Measurements from ENCODE around the gene LKAAEAR1. TPM values are rescaled to one million over a fixed set of nuclear protein-coding genes. Genes with fewer than 3 reads are reported as not detected.
A peak's percentile ranks its signal among the peaks of the same experiment; 100 is the strongest.

LKAAEAR1 gene
- total and polyA plus RNA-seq, 2 of the 4 experiments (the other 2 are of a cell fraction): 0.21 TPM; not detected in 1

- Histone ChIP-seq H3K56ac (ENCODE audit: extremely low read depth, insufficient read depth, low read length) (no peak overlapping the region), H3K4ac (ENCODE audit: low read depth, low read length) (no peak overlapping the region), H3K18ac (ENCODE audit: low read depth, low read length) (no peak overlapping the region), H2BK5ac (ENCODE audit: low read depth, low read length, poor library complexity, severe bottlenecking) (no peak overlapping the region), H3K27me3 (ENCODE audit: control insufficient read depth, insufficient read depth, low read length) (peaks cover 66% of the 10 kb centered on the region), H3K27ac (ENCODE audit: insufficient read depth, low read length) (no peak overlapping the region), H4K20me1 (ENCODE audit: insufficient read depth, low read length) (no peaks in the 10 kb centered on the region; the same call in 1 of the 2 replicates), H3K4me3 (ENCODE audit: insufficient read depth, low read depth, low read length) (no peak overlapping the region), H3K4me1 (ENCODE audit: control insufficient read depth, insufficient read depth, low read length) (no peaks in the 10 kb centered on the region; the same call in 1 of the 2 replicates), H2BK20ac (ENCODE audit: low read depth, low read length) (no peak overlapping the region), H4K8ac (ENCODE audit: low read depth in 2 of 2, low read length in 2 of 2) (no peak overlapping the region), H2BK120ac (ENCODE audit: low read depth, low read length) (no peak overlapping the region), H2AK9ac (replicated peaks; ENCODE audit: low read depth, low read length, poor library complexity) (peak overlapping the region; percentile 55), H4K91ac (ENCODE audit: insufficient read depth, low read depth, low read length) (no peak overlapping the region), H3K9me1 (ENCODE audit: insufficient read depth, low read length) (no peaks in the 10 kb centered on the region), H2AK5ac (ENCODE audit: low read depth, low read length) (no peak overlapping the region), H4K5ac (ENCODE audit: low read depth, low read length) (no peak overlapping the region), H3K9me3 (ENCODE audit: control insufficient read depth, insufficient read depth, low read length) (no peaks in the 10 kb centered on the region), H2BK15ac (ENCODE audit: low read depth, low read length) (no peak overlapping the region), H3K23ac (ENCODE audit: low read depth, low read length) (no peak overlapping the region), H2AFZ (replicated peaks; ENCODE audit: low read length, poor library complexity) (peak overlapping the region; percentile 11), H3K4me2 (ENCODE audit: low read depth, low read length) (no peak overlapping the region), H3K79me1 (ENCODE audit: low read depth in 1 of 2, low read length in 2 of 2) (no peaks in the 10 kb centered on the region), H3K14ac (replicated peaks; ENCODE audit: low read depth, low read length) (no peak overlapping the region), H3K36me3 (ENCODE audit: control insufficient read depth, insufficient read depth, low read length) (no peaks in the 10 kb centered on the region), H3K9ac (ENCODE audit: low read depth, low read length) (no peak overlapping the region)
- DNase-seq (no peak), ATAC-seq (ENCODE audit: low read depth) (no peak)
- intact Hi-C loops (cut with micrococcal nuclease) (no loop called here), dilution Hi-C loops (cut with HindIII; ENCODE audit: low sequenced_read_pairs, unreplicated experiment) (no loop called here), in situ Hi-C loops (cut with MboI; ENCODE audit: low sequenced_read_pairs) (no loop called here)
- TF ChIP-seq POLR2A (IDR thresholded peaks at IDR 0.05; ENCODE audit: low read depth, low read length) (no peak), NFE2L2 (IDR thresholded peaks at IDR 0.05; ENCODE audit: low read depth, low read length) (no peak), RCOR1 (IDR thresholded peaks at IDR 0.05; ENCODE audit: insufficient replicate concordance, low read length) (no peak), ELK1 (IDR thresholded peaks at IDR 0.05; ENCODE audit: borderline replicate concordance, low read depth, low read length) (no peak), CEBPB (IDR thresholded peaks at IDR 0.05; ENCODE audit: low read depth, low read length) (no peak), RAD21 (IDR thresholded peaks at IDR 0.05; ENCODE audit: low read length) (no peak), FOS (IDR thresholded peaks at IDR 0.05; ENCODE audit: low read depth, low read length) (no peak), BHLHE40 (IDR thresholded peaks at IDR 0.05; ENCODE audit: low read depth, low read length) (no peak), SMC3 (IDR thresholded peaks at IDR 0.05; ENCODE audit: low read depth, low read length) (no peak), CTCF (conservative IDR thresholded peaks at IDR 0.05; ENCODE audit: low read depth, low read length) (no peak), RFX5 (IDR thresholded peaks at IDR 0.05; ENCODE audit: low read depth, low read length) (no peak)
- TF ChIP-seq, protein P1, sequence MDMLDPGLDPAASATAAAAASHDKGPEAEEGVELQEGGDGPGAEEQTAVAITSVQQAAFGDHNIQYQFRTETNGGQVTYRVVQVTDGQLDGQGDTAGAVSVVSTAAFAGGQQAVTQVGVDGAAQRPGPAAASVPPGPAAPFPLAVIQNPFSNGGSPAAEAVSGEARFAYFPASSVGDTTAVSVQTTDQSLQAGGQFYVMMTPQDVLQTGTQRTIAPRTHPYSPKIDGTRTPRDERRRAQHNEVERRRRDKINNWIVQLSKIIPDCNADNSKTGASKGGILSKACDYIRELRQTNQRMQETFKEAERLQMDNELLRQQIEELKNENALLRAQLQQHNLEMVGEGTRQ (IDR thresholded peaks at IDR 0.05; ENCODE audit: low read depth, low read length): no peak
- CTCF ChIA-PET: no interaction called here
- BruUV-seq (replicated peaks): no TSS peak
- POLR2A ChIA-PET (ENCODE audit: unreplicated experiment): no interaction called here
- 5% methylated on average over 36 of the region's 101 CpGs; no CpG with 5 or more reads in 1 of the 2 experiments for WGBS, 2 experiments (ENCODE audit: extremely low coverage in 2 of 2, insufficient read length in 1 of 2)
These were observed 35.7 kb downstream of the LKAAEAR1 start for GRCh38 chr20:64048402-64049044.
